Mucosa of descending colon (tissue), 3 donors: ENCODE data around the gene UTP3. TPM values are rescaled to one million over a fixed set of nuclear protein-coding genes. Genes with fewer than 3 reads are reported as not detected.
A peak's percentile ranks its signal among the peaks of the same experiment; 100 is the strongest.

ENCODE experiments used
- ATAC-seq: fragments of 200-7000 bp; cut with Tn5 transposase; one replicate; pipeline ENCODE4 v1.9.1; 2020; ENCODE audit warnings: mild to moderate bottlenecking, moderate library complexity
- DNase-seq, 3 donors: peaks; one replicate each; pipeline ENCODE4 v3.0.0-alpha.2; 2020
- H3K36me3 ChIP-seq: fragments of 200-600 bp; one replicate; pipeline ENCODE4 v1.8.0; 2021; ENCODE audit warnings: low read depth, mild to moderate bottlenecking
- H3K4me1 ChIP-seq: fragments of 200-600 bp; one replicate; pipeline ENCODE4 v1.8.0; 2021; ENCODE audit warnings: low read depth, mild to moderate bottlenecking
- H3K4me3 ChIP-seq: fragments of 200-600 bp; one replicate; pipeline ENCODE4 v1.8.0; 2021; ENCODE audit warnings: mild to moderate bottlenecking
- H3K9me3 ChIP-seq: fragments of 200-600 bp; one replicate; pipeline ENCODE4 v1.8.0; 2021; ENCODE audit warnings: mild to moderate bottlenecking
- intact Hi-C, 2 donors: fragments of 100-400 bp; cut with DNase I in 1 of 2; cut with micrococcal nuclease in 1 of 2; formaldehyde crosslinking; loops; one replicate each; pipeline versions ENCODE4 v1.11.0 to v1.11.1; 2022; cut with DNase I, micrococcal nuclease
- total RNA-seq, 3 donors: library from RNA; stranded (reverse); fragmentation: NEBNext Ultra II Directional in 2 of 3; extraction: Animal tissue kit (Norgen Biotek cat#: 25700) in 2 of 3; gene quantifications; one replicate each; pipeline versions ENCODE4 v1.2.1 to v1.2.4, GENCODE V29; 2021 to 2023
- TF ChIP-seq, protein P1 (sequence below): fragments of 200-600 bp; IDR thresholded peaks from one replicate; pipeline ENCODE4 v1.8.0; 2022; ENCODE audit warnings: antibody characterized with exemption, mild to moderate bottlenecking
- donor health status: DM: no; HTN: no; CAD: no; lungs with moderate emphysema.
- donor health status: DM: no; HTN: no; CAD: no.
- donor health status: DM: no; HTN: yes; CAD: no.

The UTP3 gene
- total RNA-seq, 3 donors from 2014 or later, result 15.8 to 23.4 (median 20.5) TPM

DNA sequence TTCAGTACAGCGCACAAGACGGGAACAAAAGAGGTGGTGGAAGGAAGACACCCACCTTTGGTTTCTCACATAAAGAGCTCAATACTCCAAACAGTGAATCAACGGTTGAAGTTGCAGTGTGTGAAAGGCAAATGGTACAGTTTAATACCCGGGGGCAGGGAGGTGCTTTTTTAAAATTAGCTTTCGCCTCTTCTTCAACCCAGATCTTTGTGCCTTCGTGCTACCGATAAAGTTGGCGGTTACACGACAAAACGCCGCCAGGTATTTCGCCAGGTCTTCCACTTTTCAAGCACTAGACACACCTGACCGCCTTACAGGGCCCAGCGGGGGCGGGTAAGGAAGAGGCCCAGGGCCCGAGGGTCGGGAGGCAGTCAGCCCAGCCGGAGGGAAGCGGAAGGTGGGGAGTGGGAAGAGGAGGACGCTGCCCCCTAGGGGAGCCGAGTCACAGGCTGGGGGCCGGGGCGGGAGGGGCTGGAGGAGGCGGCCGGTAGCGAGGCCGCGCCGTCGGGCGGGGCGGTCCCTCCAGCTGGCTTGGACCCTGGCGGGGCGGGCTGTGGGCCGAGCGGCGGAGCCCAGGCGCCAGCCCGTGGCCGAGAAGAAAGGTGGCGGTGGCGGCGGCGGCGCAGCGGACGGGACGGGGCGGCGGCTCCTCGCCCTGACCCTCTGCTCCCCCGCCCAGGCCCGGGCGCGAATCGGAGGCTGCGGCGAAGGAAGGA is 16.0 kb downstream of the UTP3 start:
- TF ChIP-seq, protein P1, sequence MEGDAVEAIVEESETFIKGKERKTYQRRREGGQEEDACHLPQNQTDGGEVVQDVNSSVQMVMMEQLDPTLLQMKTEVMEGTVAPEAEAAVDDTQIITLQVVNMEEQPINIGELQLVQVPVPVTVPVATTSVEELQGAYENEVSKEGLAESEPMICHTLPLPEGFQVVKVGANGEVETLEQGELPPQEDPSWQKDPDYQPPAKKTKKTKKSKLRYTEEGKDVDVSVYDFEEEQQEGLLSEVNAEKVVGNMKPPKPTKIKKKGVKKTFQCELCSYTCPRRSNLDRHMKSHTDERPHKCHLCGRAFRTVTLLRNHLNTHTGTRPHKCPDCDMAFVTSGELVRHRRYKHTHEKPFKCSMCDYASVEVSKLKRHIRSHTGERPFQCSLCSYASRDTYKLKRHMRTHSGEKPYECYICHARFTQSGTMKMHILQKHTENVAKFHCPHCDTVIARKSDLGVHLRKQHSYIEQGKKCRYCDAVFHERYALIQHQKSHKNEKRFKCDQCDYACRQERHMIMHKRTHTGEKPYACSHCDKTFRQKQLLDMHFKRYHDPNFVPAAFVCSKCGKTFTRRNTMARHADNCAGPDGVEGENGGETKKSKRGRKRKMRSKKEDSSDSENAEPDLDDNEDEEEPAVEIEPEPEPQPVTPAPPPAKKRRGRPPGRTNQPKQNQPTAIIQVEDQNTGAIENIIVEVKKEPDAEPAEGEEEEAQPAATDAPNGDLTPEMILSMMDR, result no peak
- DNase-seq, result peak; percentile 86 to 90 (median 89)
- H3K4me1 ChIP-seq, result peaks cover 25% of the 10 kb centered on the region
- H3K9me3 ChIP-seq, result no peaks in the 10 kb centered on the region
- peak; percentile 85 for ATAC-seq
- H3K4me3 ChIP-seq, result peak overlapping the region; percentile 88
- intact Hi-C loops, result no loop called here
- no peaks in the 10 kb centered on the region for H3K36me3 ChIP-seq

DNA sequence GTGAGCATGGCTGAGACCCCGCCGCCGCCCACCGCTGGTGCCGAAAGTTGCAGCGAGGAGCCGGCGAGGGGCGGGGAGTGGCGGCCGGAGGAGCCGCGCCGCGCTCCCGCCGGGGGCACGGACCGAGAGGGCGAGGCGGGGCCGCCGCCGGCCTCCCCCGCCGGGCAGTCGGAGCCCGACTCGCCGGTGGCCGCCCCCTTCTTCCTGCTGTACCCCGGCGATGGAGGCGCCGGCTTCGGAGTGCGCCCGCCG is 16.5 kb downstream of the UTP3 start:
- Histone ChIP-seq H3K36me3 (no peaks in the 10 kb centered on the region), H3K4me1 (peaks cover 29% of the 10 kb centered on the region), H3K9me3 (no peaks in the 10 kb centered on the region), H3K4me3 (peak overlapping the region; percentile 88)
- TF ChIP-seq, protein P1, result no peak
- peak; percentile 64 for ATAC-seq
- DNase-seq, result no peak
- intact Hi-C loops, result no loop called here

DNA sequence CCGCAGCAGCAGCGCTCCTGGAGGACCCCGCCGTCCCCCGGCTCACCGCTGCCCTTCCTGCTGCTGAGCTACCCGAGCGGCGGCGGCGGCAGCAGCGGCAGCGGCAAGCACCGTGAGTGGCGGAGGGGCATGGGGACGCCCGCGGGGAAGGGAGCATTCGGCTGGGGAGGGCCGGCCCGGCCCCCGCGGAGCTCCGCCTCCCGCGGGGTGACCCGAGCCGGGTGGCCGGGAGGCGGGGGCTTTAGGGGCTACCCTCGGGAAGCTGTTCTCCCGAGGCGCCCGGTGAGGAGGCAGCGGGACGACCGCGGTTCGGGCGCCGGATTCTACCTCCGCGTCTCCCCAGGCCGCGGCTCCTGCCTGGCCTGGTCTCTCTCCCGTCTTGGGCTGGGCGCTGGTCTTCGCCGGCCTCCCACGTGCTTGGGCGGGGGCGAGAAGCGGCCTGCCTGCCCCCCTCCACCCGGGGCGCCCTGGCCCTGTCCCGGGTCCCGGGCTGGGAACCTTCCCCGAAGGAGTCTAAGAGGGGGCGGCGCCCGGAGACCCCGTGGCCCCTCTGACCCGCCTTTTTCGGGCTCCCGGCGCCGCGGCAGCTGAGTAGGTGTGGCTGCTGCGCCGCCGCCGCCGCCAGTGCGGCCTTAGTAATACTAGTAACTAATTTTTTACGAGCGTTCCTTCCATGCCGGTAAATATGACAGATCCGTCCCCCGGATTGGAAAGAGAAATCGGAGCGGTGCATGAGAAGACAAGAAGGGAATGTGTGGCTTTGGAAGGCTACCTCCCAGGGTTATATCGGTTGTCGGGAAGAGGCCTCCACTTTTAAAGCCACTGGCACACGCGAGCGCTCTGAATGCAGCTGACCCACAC is 17.1 kb downstream of the UTP3 start:
- intact Hi-C loops, result no loop called here
- peak; percentile 75 for ATAC-seq

DNA sequence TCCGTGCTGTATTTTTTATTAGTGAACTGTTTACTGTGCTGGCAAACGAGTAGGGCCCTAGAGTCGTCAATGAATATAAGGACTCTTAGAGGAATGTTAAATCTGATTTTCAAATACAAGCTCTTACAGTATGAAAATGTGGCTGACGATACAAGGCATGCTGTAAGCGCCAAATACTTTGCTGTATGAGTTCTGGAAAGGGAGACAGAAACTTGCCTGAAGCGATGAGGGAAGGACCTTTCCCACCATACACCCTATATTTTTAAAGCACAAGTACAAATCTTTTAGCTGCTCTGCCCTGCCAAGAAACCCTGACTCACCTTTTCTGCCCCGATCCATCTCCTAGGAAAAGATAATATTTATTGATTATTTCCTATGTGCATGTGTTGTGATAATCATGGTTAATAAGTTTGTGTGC is 17.7 kb downstream of the UTP3 start:
- Histone ChIP-seq H3K9me3 (no peaks in the 10 kb centered on the region), H3K4me1 (peaks cover 31% of the 10 kb centered on the region), H3K4me3 (peak overlapping the region; percentile 88), H3K36me3 (no peaks in the 10 kb centered on the region)
- DNase-seq, result no peak
- ATAC-seq, result no peak
- TF ChIP-seq, protein P1, result no peak
- intact Hi-C loops, result no loop called here

More for the DNA sequence above, 17.1 kb downstream of the UTP3 start:
- TF ChIP-seq, protein P1, result no peak
- no peaks in the 10 kb centered on the region for H3K36me3 ChIP-seq
- DNase-seq, result peak; percentile 72 to 87 (median 84)
- H3K4me3 ChIP-seq, result peak overlapping the region; percentile 88
- H3K4me1 ChIP-seq, result peaks cover 31% of the 10 kb centered on the region
- H3K9me3 ChIP-seq, result no peaks in the 10 kb centered on the region

DNA sequence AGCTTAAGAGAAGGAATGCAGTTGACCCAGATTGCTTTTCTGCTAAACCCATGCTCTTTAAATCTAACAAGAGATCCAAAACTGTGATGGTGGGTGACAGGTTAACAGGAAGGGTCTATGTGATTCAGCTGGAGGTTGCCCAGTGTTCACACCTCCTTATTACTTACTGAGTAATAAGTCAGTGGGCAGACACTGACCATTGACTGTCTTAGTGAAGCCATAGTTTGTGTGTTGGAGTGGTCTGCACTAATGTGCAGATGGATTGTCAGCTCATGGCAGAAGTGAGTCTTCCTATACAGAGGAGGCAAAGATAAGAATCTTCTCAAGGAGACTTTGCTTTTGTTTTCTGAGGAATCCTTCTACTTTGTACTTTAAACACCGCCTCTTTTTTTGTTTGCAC is 18.2 kb downstream of the UTP3 start:
- H3K9me3 ChIP-seq, result no peaks in the 10 kb centered on the region
- no peak overlapping the region for H3K4me3 ChIP-seq
- DNase-seq (no peak), ATAC-seq (no peak)
- intact Hi-C loops, result no loop called here
- no peaks in the 10 kb centered on the region for H3K36me3 ChIP-seq
- peaks cover 31% of the 10 kb centered on the region for H3K4me1 ChIP-seq
- TF ChIP-seq, protein P1, result no peak
